BLaER1 treated with 17β-estradiol and CSF1 and Interleukin-3, amounts not matched to agents 10 nM and 100 nM (cell line): ENCODE results near the gene RHOG.
A peak's percentile ranks its signal among the peaks of the same experiment; 100 is the strongest.

Experiments used
- H3K27ac ChIP-seq, 11 experiments: shearing (Covaris generic); formaldehyde crosslinking; 2 replicates each; pipeline ENCODE4 v1.8.1; 2022
- H3K27me3 ChIP-seq, 11 experiments: shearing (Covaris generic); formaldehyde crosslinking; 2 replicates each; pipeline ENCODE4 v1.8.1; 2022
- H3K36me3 ChIP-seq, 11 experiments: shearing (Covaris generic); formaldehyde crosslinking; 2 replicates each; pipeline ENCODE4 v1.8.1; 2022
- H3K4me1 ChIP-seq, 10 experiments: shearing (Covaris generic); formaldehyde crosslinking; 2 replicates each; pipeline ENCODE4 v1.8.1; 2022
- H3K4me2 ChIP-seq, 11 experiments: shearing (Covaris generic); formaldehyde crosslinking; 2 replicates each; pipeline ENCODE4 v1.8.1; 2022
- H3K4me3 ChIP-seq, 10 experiments: shearing (Covaris generic); formaldehyde crosslinking; 2 replicates each; pipeline ENCODE4 v1.8.1; 2022
- H3K9ac ChIP-seq, 11 experiments: shearing (Covaris generic); formaldehyde crosslinking; 2 replicates each; pipeline ENCODE4 v1.8.1; 2022
- H3K9me3 ChIP-seq, 11 experiments: shearing (Covaris generic); formaldehyde crosslinking; replicated peaks in 1 of 11; 2 replicates each; pipeline ENCODE4 v1.8.1; 2022
- H4K20me1 ChIP-seq, 11 experiments: shearing (Covaris generic); formaldehyde crosslinking; 2 replicates each; pipeline ENCODE4 v1.8.1; 2022
- Cebpa-rat ChIP-seq, 11 experiments: shearing (Covaris generic); IDR thresholded peaks; 2 replicates each; pipeline ENCODE4 v1.8.1; 2022

Gene RHOG

GRCh38 chr11:3845670-3846069 lies 4.9 kb upstream of the RHOG start:
- Histone ChIP-seq H3K27me3 (no peaks in the 10 kb centered on the region), H3K9ac (peak overlapping the region in 1 of 11 experiments; percentile 44; a peak in 1 of 22 replicates), H3K4me2 (peak overlapping the region in 2 of 11 experiments; percentile 52 to 62; a peak in 5 of 22 replicates), H3K4me3 (no peak overlapping the region), H3K36me3 (no peaks in the 10 kb centered on the region), H4K20me1 (no peaks in the 10 kb centered on the region), H3K4me1 (peaks cover 11 to 37% (median 13%) of the 10 kb centered on the region in 10 experiments), H3K27ac (no peak overlapping the region), H3K9me3 (no peaks in the 10 kb centered on the region)
- TF ChIP-seq Cebpa-rat (IDR thresholded peaks at IDR 0.05): no peak

- Histone ChIP-seq H3K9ac (peak overlapping the region in 1 of 11 experiments; percentile 44; a peak in 2 of 22 replicates), H3K27ac (no peak overlapping the region), H3K9me3 (no peaks in the 10 kb centered on the region), H4K20me1 (peaks cover 0 to 4% (median 0%) of the 10 kb centered on the region in 11 experiments; a peak in 7 of 22 replicates), H3K4me2 (peak overlapping the region in 2 of 11 experiments; percentile 52 to 62; a peak in 5 of 22 replicates), H3K4me1 (peaks cover 11 to 37% (median 13%) of the 10 kb centered on the region in 10 experiments), H3K36me3 (no peaks in the 10 kb centered on the region), H3K27me3 (no peaks in the 10 kb centered on the region), H3K4me3 (no peak overlapping the region)
- no peak for TF ChIP-seq Cebpa-rat (IDR thresholded peaks at IDR 0.05)
Observed at GRCh38 chr11:3845246-3845645, 4.5 kb upstream of the RHOG start.

GRCh38 chr11:3843326-3843725 lies 2.6 kb upstream of the RHOG start:
- Histone ChIP-seq H3K27ac (no peak overlapping the region), H4K20me1 (peaks cover 7 to 23% (median 18%) of the 10 kb centered on the region in 11 experiments; a peak in 15 of 22 replicates), H3K4me3 (no peak overlapping the region), H3K4me1 (peaks cover 20 to 45% (median 30%) of the 10 kb centered on the region in 10 experiments), H3K36me3 (peaks cover 0 to 11% (median 0%) of the 10 kb centered on the region in 11 experiments; a peak in 6 of 22 replicates), H3K4me2 (peak overlapping the region in 2 of 11 experiments; percentile 24 to 83; a peak in 3 of 22 replicates), H3K9ac (no peak overlapping the region), H3K9me3 (no peaks in the 10 kb centered on the region), H3K27me3 (no peaks in the 10 kb centered on the region)
- TF ChIP-seq Cebpa-rat (IDR thresholded peaks at IDR 0.05): no peak

- TF ChIP-seq Cebpa-rat (IDR thresholded peaks at IDR 0.05): no peak
- peaks cover 0 to 14% (median 0%) of the 10 kb centered on the region in 11 experiments; a peak in 7 of 22 replicates for H3K36me3 ChIP-seq
- H3K4me2 ChIP-seq: peak overlapping the region; percentile 63 to 83 (median 72)
- H3K9ac ChIP-seq: peak overlapping the region; percentile 87 to 99 (median 95)
- H3K27ac ChIP-seq: peak overlapping the region; percentile 89 to 96 (median 93)
- H3K9me3 ChIP-seq: no peaks in the 10 kb centered on the region
- H3K4me1 ChIP-seq: peaks cover 36 to 60% (median 46%) of the 10 kb centered on the region in 10 experiments
- H4K20me1 ChIP-seq: peaks cover 7 to 39% (median 31%) of the 10 kb centered on the region in 11 experiments; a peak in 15 of 22 replicates
- H3K4me3 ChIP-seq: peak overlapping the region; percentile 37 to 99 (median 84)
- H3K27me3 ChIP-seq: no peaks in the 10 kb centered on the region
Observed at GRCh38 chr11:3841426-3842350, 929 bp upstream of the RHOG start.

- H3K4me2 ChIP-seq: peak overlapping the region; percentile 92 to 100 (median 96)
- peak overlapping the region; percentile 89 to 96 (median 94) for H3K27ac ChIP-seq
- peak overlapping the region; percentile 83 to 99 (median 91) for H3K4me3 ChIP-seq
- no peaks in the 10 kb centered on the region for H3K9me3 ChIP-seq
- peaks cover 10 to 54% (median 43%) of the 10 kb centered on the region in 11 experiments; a peak in 17 of 22 replicates for H4K20me1 ChIP-seq
- peaks cover 0 to 25% (median 3%) of the 10 kb centered on the region in 11 experiments; a peak in 11 of 22 replicates for H3K36me3 ChIP-seq
- H3K9ac ChIP-seq: peak overlapping the region; percentile 88 to 99 (median 96)
- H3K27me3 ChIP-seq: no peaks in the 10 kb centered on the region
- peaks cover 51 to 64% (median 60%) of the 10 kb centered on the region in 10 experiments for H3K4me1 ChIP-seq
- no peak for TF ChIP-seq Cebpa-rat (IDR thresholded peaks at IDR 0.05)
Observed at GRCh38 chr11:3840004-3840869, 522 bp downstream of the RHOG start.

GRCh38 chr11:3838504-3838903 lies 2.3 kb downstream of the RHOG start:
- Histone ChIP-seq H3K4me2 (peak overlapping the region; percentile 92 to 100 (median 96)), H3K4me1 (peaks cover 66 to 81% (median 75%) of the 10 kb centered on the region in 10 experiments)

GRCh38 chr11:3837793-3838192 lies 3.0 kb downstream of the RHOG start:
- Histone ChIP-seq H3K36me3 (peaks cover 15 to 47% (median 23%) of the 10 kb centered on the region in 11 experiments; a peak in 20 of 22 replicates), H4K20me1 (peaks cover 17 to 78% (median 63%) of the 10 kb centered on the region in 11 experiments; a peak in 20 of 22 replicates), H3K27me3 (no peaks in the 10 kb centered on the region), H3K9ac (peak overlapping the region in 10 of 11 experiments; percentile 94 to 99 (median 96); a peak in 16 of 22 replicates), H3K4me3 (peak overlapping the region in 8 of 10 experiments; percentile 83 to 99 (median 94); a peak in 16 of 20 replicates), H3K27ac (peak overlapping the region in 10 of 11 experiments; percentile 91 to 96 (median 94); a peak in 19 of 22 replicates), H3K9me3 (no peaks in the 10 kb centered on the region), H3K4me2 (peak overlapping the region; percentile 92 to 100 (median 96)), H3K4me1 (peaks cover 66 to 84% (median 78%) of the 10 kb centered on the region in 10 experiments)
- peak in 2 of 11 experiments; percentile 25 to 44; a peak in 3 of 22 replicates for TF ChIP-seq Cebpa-rat (IDR thresholded peaks at IDR 0.05)

More at GRCh38 chr11:3838504-3838903, 2.3 kb downstream of the RHOG start:
- Histone ChIP-seq H3K27me3 (no peaks in the 10 kb centered on the region), H3K9ac (peak overlapping the region; percentile 88 to 99 (median 96); a peak in 21 of 22 replicates), H4K20me1 (peaks cover 10 to 70% (median 56%) of the 10 kb centered on the region in 11 experiments; a peak in 18 of 22 replicates), H3K9me3 (no peaks in the 10 kb centered on the region), H3K27ac (peak overlapping the region; percentile 89 to 96 (median 94)), H3K4me3 (peak overlapping the region; percentile 83 to 99 (median 91); a peak in 19 of 20 replicates), H3K36me3 (peaks cover 8 to 40% (median 16%) of the 10 kb centered on the region in 11 experiments; a peak in 19 of 22 replicates)
- TF ChIP-seq Cebpa-rat (IDR thresholded peaks at IDR 0.05): no peak

GRCh38 chr11:3836903-3837302 lies 3.9 kb downstream of the RHOG start:
- Histone ChIP-seq H3K4me1 (peaks cover 66 to 84% (median 77%) of the 10 kb centered on the region in 10 experiments), H3K9ac (peak overlapping the region; percentile 51 to 99 (median 94); a peak in 21 of 22 replicates), H3K36me3 (peaks cover 22 to 56% (median 32%) of the 10 kb centered on the region in 11 experiments; a peak in 20 of 22 replicates), H4K20me1 (peaks cover 26 to 87% (median 72%) of the 10 kb centered on the region in 11 experiments; a peak in 21 of 22 replicates), H3K4me2 (peak overlapping the region; percentile 92 to 100 (median 96)), H3K27me3 (no peaks in the 10 kb centered on the region), H3K27ac (peak overlapping the region; percentile 66 to 96 (median 93); a peak in 20 of 22 replicates), H3K9me3 (no peaks in the 10 kb centered on the region), H3K4me3 (peak overlapping the region in 8 of 10 experiments; percentile 83 to 99 (median 94); a peak in 15 of 20 replicates)
- no peak for TF ChIP-seq Cebpa-rat (IDR thresholded peaks at IDR 0.05)
